Measurements from ENCODE around the gene DLG2.

DNA sequence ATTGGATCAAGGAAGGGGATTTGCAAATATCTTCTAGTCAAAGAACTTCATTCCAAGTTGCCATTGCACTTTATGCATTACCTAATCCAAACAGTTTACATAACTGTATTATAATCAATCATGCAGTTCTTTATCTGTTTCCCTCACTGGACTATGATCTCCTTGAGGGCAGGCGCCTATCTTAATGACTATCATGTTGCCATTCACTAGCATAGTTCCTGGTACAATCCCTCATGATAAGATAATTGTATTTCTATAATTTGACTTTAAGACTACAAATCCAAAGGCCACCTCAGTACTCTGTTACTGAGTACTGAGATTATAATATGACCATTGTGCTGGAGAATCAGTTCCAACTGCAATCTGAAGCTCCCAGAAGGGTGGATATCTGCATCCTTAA is 2062.3 kb downstream of the DLG2 start:
- TF ChIP-seq, protein P1, sequence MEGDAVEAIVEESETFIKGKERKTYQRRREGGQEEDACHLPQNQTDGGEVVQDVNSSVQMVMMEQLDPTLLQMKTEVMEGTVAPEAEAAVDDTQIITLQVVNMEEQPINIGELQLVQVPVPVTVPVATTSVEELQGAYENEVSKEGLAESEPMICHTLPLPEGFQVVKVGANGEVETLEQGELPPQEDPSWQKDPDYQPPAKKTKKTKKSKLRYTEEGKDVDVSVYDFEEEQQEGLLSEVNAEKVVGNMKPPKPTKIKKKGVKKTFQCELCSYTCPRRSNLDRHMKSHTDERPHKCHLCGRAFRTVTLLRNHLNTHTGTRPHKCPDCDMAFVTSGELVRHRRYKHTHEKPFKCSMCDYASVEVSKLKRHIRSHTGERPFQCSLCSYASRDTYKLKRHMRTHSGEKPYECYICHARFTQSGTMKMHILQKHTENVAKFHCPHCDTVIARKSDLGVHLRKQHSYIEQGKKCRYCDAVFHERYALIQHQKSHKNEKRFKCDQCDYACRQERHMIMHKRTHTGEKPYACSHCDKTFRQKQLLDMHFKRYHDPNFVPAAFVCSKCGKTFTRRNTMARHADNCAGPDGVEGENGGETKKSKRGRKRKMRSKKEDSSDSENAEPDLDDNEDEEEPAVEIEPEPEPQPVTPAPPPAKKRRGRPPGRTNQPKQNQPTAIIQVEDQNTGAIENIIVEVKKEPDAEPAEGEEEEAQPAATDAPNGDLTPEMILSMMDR (conservative IDR thresholded peaks at IDR 0.05; ENCODE audit: low read length), result no peak
- TF ChIP-seq EZH2phosphoT487 (IDR thresholded peaks at IDR 0.05; ENCODE audit: borderline replicate concordance, low read depth, low read length), result no peak
